Esophagus squamous epithelium (tissue), 5 donors: ENCODE results near the gene VPS35L. TPM values are rescaled to one million over a fixed set of nuclear protein-coding genes. Genes with fewer than 3 reads are reported as not detected.

Experiments
- DNase-seq: peaks from one replicate; lab custom pipeline; 2025; lab: John Stamatoyannopoulos, UW
- H3K27ac ChIP-seq, 4 donors: fragments of 200-600 bp; sonication (generic); one replicate each; pipeline ENCODE4 v1.5.1; 2016 to 2019; ENCODE audit warnings: mild to moderate bottlenecking in 1 of 4
- H3K27me3 ChIP-seq, 4 donors: fragments of 200-600 bp; sonication (generic); 1 replicate in 3 of 4; 2 replicates in 1 of 4; pipeline versions ENCODE4 v1.5.1 to v1.6.0; 2017 to 2021; ENCODE audit warnings: antibody characterized with exemption in 1 of 4
- H3K36me3 ChIP-seq, 3 donors: fragments of 200-600 bp; sonication (generic); one replicate each; pipeline ENCODE4 v1.5.1; 2016 to 2019
- H3K4me1 ChIP-seq, 3 donors: fragments of 200-600 bp; sonication (generic); one replicate each; pipeline ENCODE4 v1.5.1; 2017 to 2019
- H3K4me3 ChIP-seq, 4 donors: fragments of 200-600 bp; sonication (generic); 1 replicate in 3 of 4; 2 replicates in 1 of 4; pipeline ENCODE4 v1.5.1; 2016 to 2019; ENCODE audit warnings: mild to moderate bottlenecking in 2 of 4, moderate library complexity in 1 of 4
- H3K9me3 ChIP-seq, 3 donors: fragments of 200-600 bp; sonication (generic); one replicate each; pipeline ENCODE4 v1.5.1; 2016 to 2019
- CTCF ChIP-seq, 6 experiments: fragments of 450-650 bp in 4 of 6; fragments of 200-600 bp in 2 of 6; sonication (generic) in 2 of 6; IDR thresholded peaks; one replicate each; pipeline ENCODE4 v1.5.1; 2016 to 2019; ENCODE audit warnings: antibody characterized with exemption in 6 of 6, mild to moderate bottlenecking in 4 of 6, moderate library complexity in 4 of 6
- POLR2A ChIP-seq, 4 donors: fragments of 450-650 bp; IDR thresholded peaks; one replicate each; pipeline ENCODE4 v1.6.1; 2017; ENCODE audit warnings: antibody characterized with exemption in 4 of 4, mild to moderate bottlenecking in 4 of 4, moderate library complexity in 3 of 4
- WGBS, 2 donors: methylation state at CpG; one replicate each; pipeline ENCODE4 v1.1.5; 2018; 5-methylcytosine and 5-hydroxymethylcytosine counted together
- intact Hi-C: fragments of 100-400 bp; cut with DNase I; formaldehyde crosslinking; loops from one replicate; pipeline ENCODE4 v1.15.0; 2022
- total RNA-seq, 4 donors: library from RNA; depleted of rRNA; stranded (reverse); fragments of >200 nt; gene quantifications; one replicate each; pipeline ENCODE4 v1.1.0, GENCODE V29; 2016
- donor health status: DM: yes; HTN: yes; CAD: no.

Gene VPS35L
- total RNA-seq, 4 donors from 2014 or later: 20.8 to 32.9 (median 23.9) TPM

- no peak for DNase-seq
- WGBS, 2 donors: 69 to 78% methylated on average over 5 to 8 of the region's 8 CpGs
- Histone ChIP-seq H3K36me3 (peaks cover 0 to 39% (median 4%) of the 10 kb centered on the region in 3 donors), H3K4me3 (no peak overlapping the region), H3K9me3 (no peaks in the 10 kb centered on the region), H3K27me3 (no peaks in the 10 kb centered on the region), H3K27ac (peak overlapping the region in 3 of 4 donors; percentile 78 to 80 (median 80)), H3K4me1 (peaks cover 50 to 62% (median 58%) of the 10 kb centered on the region in 3 donors)
- intact Hi-C loops: no loop called here
- TF ChIP-seq POLR2A (IDR thresholded peaks at IDR 0.05): no peak
- TF ChIP-seq CTCF (IDR thresholded peaks at IDR 0.05): no peak
Observed at GRCh38 chr16:19697756-19698318, 142.3 kb downstream of the VPS35L start.

DNA sequence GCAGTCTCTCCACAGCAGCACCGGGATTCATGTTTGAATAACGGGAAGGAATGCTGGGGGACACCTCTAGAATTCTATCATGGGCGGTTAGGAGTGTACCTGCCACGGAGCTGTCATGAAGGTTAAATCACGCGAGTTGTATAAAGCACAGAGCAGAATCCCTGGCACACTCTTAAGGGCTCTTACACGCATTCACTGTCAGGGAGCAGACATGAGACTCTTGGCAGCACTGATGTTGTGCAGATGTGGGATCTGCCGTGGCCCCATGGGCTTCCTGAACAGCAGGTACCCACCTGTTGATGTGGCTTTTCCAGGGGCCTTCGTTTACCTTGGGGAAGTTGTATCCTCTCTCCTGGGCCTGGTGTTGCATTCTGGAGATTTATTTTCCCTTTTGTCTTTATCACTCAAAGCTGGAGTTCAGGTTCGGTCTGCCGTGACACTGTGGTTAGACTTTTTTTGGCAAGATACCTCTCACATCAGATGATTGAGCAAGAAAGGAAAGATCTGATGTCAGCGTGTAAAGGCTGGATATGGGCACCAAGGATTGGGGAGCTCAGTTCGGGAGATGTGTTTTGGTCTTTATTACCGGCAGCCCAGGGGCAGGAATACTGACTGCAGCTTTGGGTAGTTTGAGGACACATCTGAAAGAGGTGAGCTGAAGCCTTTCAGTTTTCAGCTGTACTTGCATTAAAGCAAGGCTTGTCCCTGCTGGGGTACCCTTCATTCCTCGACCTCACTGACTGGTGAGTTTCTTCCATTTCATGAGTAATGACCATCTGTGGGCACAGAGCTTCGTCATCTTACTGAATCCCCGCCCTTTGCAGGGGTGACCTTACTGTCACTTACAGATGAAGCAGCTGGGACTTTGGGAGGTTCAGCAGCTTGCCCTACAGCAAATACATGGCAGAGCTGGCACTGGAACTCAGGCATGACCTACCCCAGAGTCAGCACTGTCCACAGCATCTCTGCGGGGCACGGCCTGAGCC lies 143.3 kb downstream of the VPS35L start:
- no peaks in the 10 kb centered on the region for H3K27me3 ChIP-seq
- peaks cover 0 to 40% (median 4%) of the 10 kb centered on the region in 3 donors for H3K36me3 ChIP-seq
- H3K4me3 ChIP-seq: no peak overlapping the region
- intact Hi-C loops: no loop called here
- TF ChIP-seq CTCF (IDR thresholded peaks at IDR 0.05) (no peak), POLR2A (IDR thresholded peaks at IDR 0.05) (no peak)
- no peak for DNase-seq
- H3K4me1 ChIP-seq: peaks cover 50 to 70% (median 58%) of the 10 kb centered on the region in 3 donors
- 50 to 72% methylated on average over 14 to 15 of the region's 19 CpGs for WGBS, 2 donors
- H3K9me3 ChIP-seq: no peaks in the 10 kb centered on the region
- H3K27ac ChIP-seq: peak overlapping the region; percentile 44 to 80 (median 74)

GRCh38 chr16:19699472-19699871 lies 144.0 kb downstream of the VPS35L start:
- H3K27me3 ChIP-seq: no peaks in the 10 kb centered on the region
- no peak overlapping the region for H3K4me3 ChIP-seq
- peak overlapping the region; percentile 44 to 80 (median 74) for H3K27ac ChIP-seq
- no peak for DNase-seq
- H3K9me3 ChIP-seq: no peaks in the 10 kb centered on the region
- TF ChIP-seq CTCF (IDR thresholded peaks at IDR 0.05): no peak
- TF ChIP-seq POLR2A (IDR thresholded peaks at IDR 0.05): no peak
- intact Hi-C loops: no loop called here
- WGBS, 2 donors: 96% methylated on average over 8 of the region's 8 CpGs; no CpG with 5 or more reads in 1 of the 2 donors
- H3K4me1 ChIP-seq: peaks cover 50 to 77% (median 61%) of the 10 kb centered on the region in 3 donors
- H3K36me3 ChIP-seq: peaks cover 0 to 42% (median 4%) of the 10 kb centered on the region in 3 donors

- Histone ChIP-seq H3K27me3 (no peaks in the 10 kb centered on the region), H3K9me3 (no peaks in the 10 kb centered on the region), H3K4me1 (peaks cover 57 to 84% (median 67%) of the 10 kb centered on the region in 3 donors), H3K36me3 (peaks cover 0 to 49% (median 4%) of the 10 kb centered on the region in 3 donors), H3K4me3 (no peak overlapping the region), H3K27ac (peak overlapping the region; percentile 26 to 80 (median 74))
- TF ChIP-seq POLR2A (IDR thresholded peaks at IDR 0.05) (no peak), CTCF (IDR thresholded peaks at IDR 0.05) (no peak)
- 21 to 30% methylated on average over 6 of the region's 6 CpGs for WGBS, 2 donors
- intact Hi-C loops: no loop called here
- DNase-seq: no peak
Observed at GRCh38 chr16:19700319-19700781, 144.8 kb downstream of the VPS35L start.
